HCT116 (cell line): ENCODE data around the gene MYLK. TPM values are rescaled to one million over a fixed set of nuclear protein-coding genes. Genes with fewer than 3 reads are reported as not detected.

Experiments used
- ATAC-seq: fragments of 200-7000 bp; cut with Tn5 transposase; 2 replicates; pipeline ENCODE4 v1.9.1; 2020; ENCODE audit warnings: mild to moderate bottlenecking, moderate library complexity
- BruUV-seq: library from RNA; stranded (reverse); fragments of 400-500 nt; replicated peaks from 2 replicates; lab custom pipeline; 2021; lab: Mats Ljungman, UMichigan
- CTCF ChIA-PET: fragments of 300-600 bp; sonication (Branson Sonifier 250); formaldehyde crosslinking; loops from one replicate; lab custom pipeline; 2021; ENCODE audit warnings: antibody characterized with exemption; lab: Charles Lee
- POLR2A ChIA-PET: fragments of 300-600, 350-600 bp; sonication (Branson Sonifier 250); formaldehyde crosslinking; loops from one replicate; lab custom pipeline; 2021; ENCODE audit warnings: antibody characterized with exemption; lab: Charles Lee
- RAD21 ChIA-PET, 2 experiments: fragments of 300-600 bp; sonication (Branson Sonifier 250); formaldehyde crosslinking; loops; one replicate each; lab custom pipeline; 2023; ENCODE audit warnings: low total read pairs in 2 of 2; ENCODE audit not compliant: uncharacterized antibody in 2 of 2, unreplicated experiment in 2 of 2, low non-redundant PET in 1 of 2; lab: Charles Lee
- DNase-seq: peaks from one replicate; pipeline ENCODE4 v3.0.0-alpha.2; 2010; ENCODE audit warnings: low read depth, low spot score
- H2AFZ ChIP-seq: fragments of 200-600 bp; shearing (Covaris generic), sonication (generic); 2 replicates; pipeline ENCODE4 v1.6.1; 2017; ENCODE audit warnings: low read depth, mixed run types, mixed read lengths, antibody characterized with exemption, low read length; ENCODE audit not compliant: poor library complexity, severe bottlenecking
- H3K27ac ChIP-seq: 2 replicates; pipeline ENCODE4 v1.5.1; 2012; ENCODE audit warnings: low read depth, low read length
- H3K27me3 ChIP-seq: fragments of 200-600 bp; sonication (generic); 2 replicates; pipeline ENCODE4 v1.6.1; 2016; ENCODE audit warnings: mixed run types, low read length, mixed read lengths; ENCODE audit not compliant: insufficient read depth
- H3K36me3 ChIP-seq, 2 experiments: fragments of 200-500 bp in 1 of 2; fragments of 200-600 bp in 1 of 2; sonication (Bioruptor generic) in 1 of 2; sonication (generic) in 1 of 2; 2 replicates each; pipeline versions ENCODE4 v1.5.1 to v1.6.1; 2014 to 2016; ENCODE audit warnings: low read length in 2 of 2, inconsistent platforms in 1 of 2, mixed read lengths in 1 of 2, mixed run types in 1 of 2; ENCODE audit not compliant: insufficient read depth in 2 of 2, control insufficient read depth in 1 of 2
- H3K4me1 ChIP-seq, 2 experiments: fragments of 200-600 bp in 1 of 2; sonication (generic) in 1 of 2; 2 replicates each; pipeline versions ENCODE4 v1.5.1 to v1.6.1; 2012 to 2017; ENCODE audit warnings: low read length in 2 of 2, inconsistent platforms in 1 of 2, mild to moderate bottlenecking in 1 of 2, mixed read lengths in 1 of 2, mixed run types in 1 of 2, moderate library complexity in 1 of 2; ENCODE audit not compliant: insufficient read depth in 2 of 2, control insufficient read depth in 1 of 2
- H3K4me2 ChIP-seq: fragments of 200-600 bp; sonication (generic); 2 replicates; pipeline ENCODE4 v1.6.1; 2017; ENCODE audit warnings: mixed run types, low read length, mixed read lengths
- H3K4me3 ChIP-seq, 2 experiments: fragments of 200-600 bp in 1 of 2; sonication (generic) in 1 of 2; replicated peaks in 1 of 2; 2 replicates each; pipeline ENCODE4 v1.5.1; 2011 to 2016; ENCODE audit warnings: low read length in 2 of 2, control low read depth in 1 of 2, low read depth in 1 of 2, mild to moderate bottlenecking in 1 of 2, mixed read lengths in 1 of 2, mixed run types in 1 of 2
- H3K79me2 ChIP-seq: fragments of 200-600 bp; sonication (generic); 2 replicates; pipeline ENCODE4 v1.6.1; 2017; ENCODE audit warnings: mild to moderate bottlenecking, mixed run types, low read length, moderate library complexity, mixed read lengths; ENCODE audit not compliant: insufficient read depth
- H3K9ac ChIP-seq: fragments of 200-600 bp; sonication (generic); 2 replicates; pipeline ENCODE4 v1.6.1; 2016; ENCODE audit warnings: low read length, mixed read lengths
- H3K9me2 ChIP-seq: fragments of 200-600 bp; sonication (generic), shearing (Covaris generic); 2 replicates; pipeline ENCODE4 v1.6.1; 2017; ENCODE audit warnings: mixed run types, mild to moderate bottlenecking, moderate library complexity; ENCODE audit not compliant: insufficient read depth
- H3K9me3 ChIP-seq, 2 experiments: fragments of 200-500 bp in 1 of 2; fragments of 200-600 bp in 1 of 2; sonication (Bioruptor generic) in 1 of 2; sonication (generic) in 1 of 2; 2 replicates each; pipeline ENCODE4 v1.6.1; 2014 to 2017; ENCODE audit warnings: low read length in 2 of 2, mixed read lengths in 2 of 2, inconsistent platforms in 1 of 2, low read depth in 1 of 2, mild to moderate bottlenecking in 1 of 2, mixed run types in 1 of 2, moderate library complexity in 1 of 2; ENCODE audit not compliant: control insufficient read depth in 1 of 2, insufficient read depth in 1 of 2
- H4K20me1 ChIP-seq: fragments of 200-600 bp; sonication (generic), shearing (Covaris generic); 2 replicates; pipeline ENCODE4 v1.6.1; 2017; ENCODE audit warnings: mixed run types, mild to moderate bottlenecking, moderate library complexity; ENCODE audit not compliant: insufficient read depth
- ATF3 ChIP-seq: IDR thresholded peaks from 2 replicates; pipeline ENCODE4 v1.6.1; 2012
- CBX3 ChIP-seq: IDR thresholded peaks from 2 replicates; pipeline ENCODE4 v1.6.1; 2012; ENCODE audit warnings: low read depth
- CEBPB ChIP-seq: IDR thresholded peaks from 2 replicates; pipeline ENCODE4 v1.6.1; 2012; ENCODE audit warnings: low read depth
- EGR1 ChIP-seq: IDR thresholded peaks from 2 replicates; pipeline ENCODE4 v1.6.1; 2012; ENCODE audit warnings: low read depth
- ELF1 ChIP-seq: IDR thresholded peaks from 2 replicates; pipeline ENCODE4 v1.6.1; 2012; ENCODE audit warnings: low read depth, borderline replicate concordance
- EZH2 ChIP-seq: fragments of 200-600 bp; sonication (generic); IDR thresholded peaks from 2 replicates; pipeline ENCODE4 v1.6.1; 2017; ENCODE audit warnings: antibody characterized with exemption, mixed run types
- EZH2phosphoT487 ChIP-seq: fragments of 200-600 bp; IDR thresholded peaks from 2 replicates; pipeline ENCODE4 v1.6.1; 2018; ENCODE audit warnings: antibody characterized with exemption, borderline replicate concordance
- POLR2AphosphoS5 ChIP-seq: IDR thresholded peaks from 2 replicates; pipeline ENCODE4 v1.6.1; 2011; ENCODE audit warnings: mild to moderate bottlenecking, low read depth, low read length, moderate library complexity
- REST ChIP-seq: IDR thresholded peaks from 2 replicates; pipeline ENCODE4 v1.6.1; 2012; ENCODE audit warnings: low read depth
- SIN3A ChIP-seq: IDR thresholded peaks from 2 replicates; pipeline ENCODE4 v1.6.1; 2012; ENCODE audit warnings: low read depth
- SRF ChIP-seq: IDR thresholded peaks from 2 replicates; pipeline ENCODE4 v1.6.1; 2012; ENCODE audit warnings: low read depth
- TCF7L2 ChIP-seq: IDR thresholded peaks from 2 replicates; pipeline ENCODE4 v1.7.0; 2011; ENCODE audit warnings: borderline replicate concordance, inconsistent platforms; ENCODE audit not compliant: insufficient read depth, insufficient read length; ENCODE audit errors: extremely low read depth
- YY1 ChIP-seq: IDR thresholded peaks from 2 replicates; pipeline ENCODE4 v1.6.1; 2011; ENCODE audit warnings: low read length, low read depth, moderate library complexity, mild to moderate bottlenecking; ENCODE audit not compliant: insufficient replicate concordance; ENCODE audit errors: extremely low read depth
- ZFX ChIP-seq: fragments of 450-650 bp; IDR thresholded peaks from 2 replicates; pipeline ENCODE4 v1.6.1; 2017
- intact Hi-C: fragments of 100-400 bp; cut with micrococcal nuclease; formaldehyde crosslinking; loops from 2 replicates; pipeline ENCODE4 v1.10.0; 2022
- total RNA-seq: library from RNA; stranded (reverse); gene quantifications from one replicate; pipeline ENCODE4 v1.2.1, GENCODE V29; 2021; ENCODE audit not compliant: unreplicated experiment
- TF ChIP-seq, protein P1 (sequence below): IDR thresholded peaks from 2 replicates; pipeline ENCODE4 v1.6.1; 2011; ENCODE audit warnings: mild to moderate bottlenecking, low read length, moderate library complexity; ENCODE audit not compliant: insufficient replicate concordance; ENCODE audit errors: extremely low read depth
- TF ChIP-seq, protein P2 (sequence below), 3 experiments: fragments of 200-600 bp in 1 of 3; sonication (generic) in 1 of 3; IDR thresholded peaks in 2 of 3; conservative IDR thresholded peaks in 1 of 3; 2 replicates each; pipeline ENCODE4 v1.5.1; 2012 to 2017; ENCODE audit warnings: low read depth in 2 of 3, low read length in 2 of 3, antibody characterized with exemption in 1 of 3, borderline replicate concordance in 1 of 3, control low read depth in 1 of 3, mild to moderate bottlenecking in 1 of 3, mixed read lengths in 1 of 3, mixed run types in 1 of 3, moderate library complexity in 1 of 3; ENCODE audit not compliant: insufficient read depth in 1 of 3

Gene MYLK
- total RNA-seq, 1 experiment from 2014 or later: 3.8 TPM

DNA sequence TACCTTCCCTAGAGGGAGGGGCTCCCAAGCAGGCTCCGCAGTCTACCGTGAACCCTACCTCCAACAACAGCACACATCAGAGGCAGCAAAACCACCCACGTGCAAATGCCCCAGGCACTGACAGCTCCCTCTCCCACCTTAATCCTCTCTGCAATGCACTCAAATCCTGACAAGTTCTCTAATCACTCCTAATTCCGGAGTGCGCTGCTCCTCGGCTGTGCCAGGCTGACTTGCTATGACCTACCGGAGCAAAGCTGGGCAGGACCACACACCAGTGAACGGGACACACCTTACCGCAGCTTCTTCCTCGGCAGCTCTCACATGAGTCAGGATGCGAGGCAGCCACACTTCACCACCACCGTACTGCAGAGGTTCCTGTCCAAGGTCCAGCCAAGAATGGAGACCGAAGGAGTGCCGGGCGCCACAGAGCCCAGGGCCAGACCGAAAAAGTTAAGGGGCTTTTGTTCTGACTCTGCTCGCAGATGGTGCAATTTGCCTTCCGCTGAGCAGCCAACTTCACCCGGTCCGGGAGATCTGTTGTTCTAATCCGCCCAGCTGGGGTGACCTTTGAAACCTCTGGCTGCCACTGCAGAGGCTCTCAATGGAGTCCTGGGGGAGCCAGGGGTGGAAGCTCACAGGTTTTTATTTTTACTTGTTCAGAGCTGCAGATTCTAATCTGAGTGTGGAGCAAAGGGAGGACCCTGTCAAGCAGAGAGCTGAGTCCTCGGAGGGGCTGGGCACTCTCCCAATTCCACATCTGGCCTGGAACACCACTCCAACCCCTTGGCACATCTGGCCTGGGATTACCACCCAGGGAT, 84.4 kb downstream of the MYLK start:
- Histone ChIP-seq H2AFZ (no peak overlapping the region), H3K9me2 (no peaks in the 10 kb centered on the region), H3K9me3 (no peaks in the 10 kb centered on the region), H3K4me3 (no peak overlapping the region), H3K27me3 (no peaks in the 10 kb centered on the region), H3K9ac (no peak overlapping the region), H3K4me2 (no peak overlapping the region), H3K4me1 (no peaks in the 10 kb centered on the region), H3K27ac (no peak overlapping the region), H3K36me3 (no peaks in the 10 kb centered on the region), H4K20me1 (no peaks in the 10 kb centered on the region), H3K79me2 (no peaks in the 10 kb centered on the region)
- no peak for ATAC-seq
- ChIA-PET CTCF (no interaction called here), POLR2A (no interaction called here), RAD21 (no interaction called here)
- intact Hi-C loops: no loop called here
- no TSS peak for BruUV-seq
- no peak for TF ChIP-seq EGR1
- no peak for TF ChIP-seq ELF1
- TF ChIP-seq SRF: no peak
- no peak for TF ChIP-seq TCF7L2
- TF ChIP-seq EZH2: no peak
- TF ChIP-seq ATF3: no peak
- TF ChIP-seq SIN3A: no peak
- no peak for TF ChIP-seq EZH2phosphoT487
- TF ChIP-seq, protein P1, sequence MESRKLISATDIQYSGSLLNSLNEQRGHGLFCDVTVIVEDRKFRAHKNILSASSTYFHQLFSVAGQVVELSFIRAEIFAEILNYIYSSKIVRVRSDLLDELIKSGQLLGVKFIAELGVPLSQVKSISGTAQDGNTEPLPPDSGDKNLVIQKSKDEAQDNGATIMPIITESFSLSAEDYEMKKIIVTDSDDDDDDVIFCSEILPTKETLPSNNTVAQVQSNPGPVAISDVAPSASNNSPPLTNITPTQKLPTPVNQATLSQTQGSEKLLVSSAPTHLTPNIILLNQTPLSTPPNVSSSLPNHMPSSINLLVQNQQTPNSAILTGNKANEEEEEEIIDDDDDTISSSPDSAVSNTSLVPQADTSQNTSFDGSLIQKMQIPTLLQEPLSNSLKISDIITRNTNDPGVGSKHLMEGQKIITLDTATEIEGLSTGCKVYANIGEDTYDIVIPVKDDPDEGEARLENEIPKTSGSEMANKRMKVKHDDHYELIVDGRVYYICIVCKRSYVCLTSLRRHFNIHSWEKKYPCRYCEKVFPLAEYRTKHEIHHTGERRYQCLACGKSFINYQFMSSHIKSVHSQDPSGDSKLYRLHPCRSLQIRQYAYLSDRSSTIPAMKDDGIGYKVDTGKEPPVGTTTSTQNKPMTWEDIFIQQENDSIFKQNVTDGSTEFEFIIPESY: no peak
- TF ChIP-seq CEBPB: no peak
- TF ChIP-seq CBX3: no peak
- TF ChIP-seq REST: no peak
- TF ChIP-seq, protein P2, sequence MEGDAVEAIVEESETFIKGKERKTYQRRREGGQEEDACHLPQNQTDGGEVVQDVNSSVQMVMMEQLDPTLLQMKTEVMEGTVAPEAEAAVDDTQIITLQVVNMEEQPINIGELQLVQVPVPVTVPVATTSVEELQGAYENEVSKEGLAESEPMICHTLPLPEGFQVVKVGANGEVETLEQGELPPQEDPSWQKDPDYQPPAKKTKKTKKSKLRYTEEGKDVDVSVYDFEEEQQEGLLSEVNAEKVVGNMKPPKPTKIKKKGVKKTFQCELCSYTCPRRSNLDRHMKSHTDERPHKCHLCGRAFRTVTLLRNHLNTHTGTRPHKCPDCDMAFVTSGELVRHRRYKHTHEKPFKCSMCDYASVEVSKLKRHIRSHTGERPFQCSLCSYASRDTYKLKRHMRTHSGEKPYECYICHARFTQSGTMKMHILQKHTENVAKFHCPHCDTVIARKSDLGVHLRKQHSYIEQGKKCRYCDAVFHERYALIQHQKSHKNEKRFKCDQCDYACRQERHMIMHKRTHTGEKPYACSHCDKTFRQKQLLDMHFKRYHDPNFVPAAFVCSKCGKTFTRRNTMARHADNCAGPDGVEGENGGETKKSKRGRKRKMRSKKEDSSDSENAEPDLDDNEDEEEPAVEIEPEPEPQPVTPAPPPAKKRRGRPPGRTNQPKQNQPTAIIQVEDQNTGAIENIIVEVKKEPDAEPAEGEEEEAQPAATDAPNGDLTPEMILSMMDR (IDR thresholded peaks at IDR 0.05 in 2 of 3, conservative IDR thresholded peaks at IDR 0.05 in 1 of 3; ENCODE audit: borderline replicate concordance in 1 of 3, insufficient read depth in 1 of 3, low read depth in 2 of 3, low read length in 2 of 3): no peak
- no peak for TF ChIP-seq YY1
- no peak for TF ChIP-seq ZFX
- no peak for TF ChIP-seq POLR2AphosphoS5
- no peak for DNase-seq
